Nephron progenitor cell (in vitro differentiated cells): ENCODE results near the gene SART3.

Experiments
- DNase-seq: peaks from one replicate; pipeline ENCODE4 v3.0.0; 2021
- H3K27ac Mint-ChIP-seq: 2 replicates; pipeline ENCODE4 v1.8.0; 2021; ENCODE audit warnings: mild to moderate bottlenecking, moderate library complexity, mixed read lengths
- H3K27me3 Mint-ChIP-seq: 2 replicates; pipeline ENCODE4 v1.8.0; 2021; ENCODE audit warnings: mild to moderate bottlenecking, low read depth, mixed read lengths; ENCODE audit not compliant: poor library complexity
- H3K36me3 Mint-ChIP-seq: 2 replicates; pipeline ENCODE4 v1.8.0; 2021; ENCODE audit warnings: low read depth, mixed read lengths
- H3K4me1 Mint-ChIP-seq: 2 replicates; pipeline ENCODE4 v1.8.0; 2021; ENCODE audit warnings: mixed read lengths
- H3K4me3 Mint-ChIP-seq: 2 replicates; pipeline ENCODE4 v1.8.0; 2021; ENCODE audit warnings: mild to moderate bottlenecking, moderate library complexity, mixed read lengths
- H3K9me3 Mint-ChIP-seq: 2 replicates; pipeline ENCODE4 v1.8.0; 2021; ENCODE audit warnings: mild to moderate bottlenecking, moderate library complexity, mixed read lengths
- CTCF ChIP-seq: fragments of 200-600 bp; sonication (generic); IDR thresholded peaks from 2 replicates; pipeline ENCODE4 v1.5.0; 2021; ENCODE audit warnings: antibody characterized with exemption

Gene SART3

GRCh38 chr12:108484845-108485244, 76.1 kb downstream of the SART3 start:
- TF ChIP-seq CTCF: no peak
- H3K4me1 Mint-ChIP-seq: no peaks in the 10 kb centered on the region

GRCh38 chr12:108484431-108484830, 76.5 kb downstream of the SART3 start:
- Mint-ChIP-seq H3K9me3 (peaks cover 22% of the 10 kb centered on the region), H3K4me3 (no peak overlapping the region), H3K27ac (no peak overlapping the region), H3K27me3 (peaks cover 10% of the 10 kb centered on the region), H3K36me3 (no peaks in the 10 kb centered on the region), H3K4me1 (peaks cover 2% of the 10 kb centered on the region)
- no peak for TF ChIP-seq CTCF
- no peak for DNase-seq

More at GRCh38 chr12:108484845-108485244, 76.1 kb downstream of the SART3 start:
- Mint-ChIP-seq H3K36me3 (no peaks in the 10 kb centered on the region), H3K4me3 (no peak overlapping the region), H3K9me3 (peaks cover 22% of the 10 kb centered on the region), H3K27me3 (peaks cover 10% of the 10 kb centered on the region), H3K27ac (no peak overlapping the region)
- DNase-seq: no peak

- DNase-seq: no peak
- TF ChIP-seq CTCF: no peak
- Mint-ChIP-seq H3K4me1 (peaks cover 12% of the 10 kb centered on the region), H3K36me3 (no peaks in the 10 kb centered on the region), H3K27ac (no peak overlapping the region), H3K4me3 (no peak overlapping the region), H3K27me3 (peaks cover 10% of the 10 kb centered on the region), H3K9me3 (peaks cover 20% of the 10 kb centered on the region)
These were observed 77.5 kb downstream of the SART3 start for GRCh38 chr12:108483213-108484059.

- no peak overlapping the region for H3K27ac Mint-ChIP-seq
- H3K9me3 Mint-ChIP-seq: peaks cover 14% of the 10 kb centered on the region
- H3K27me3 Mint-ChIP-seq: peaks cover 13% of the 10 kb centered on the region
- no peaks in the 10 kb centered on the region for H3K36me3 Mint-ChIP-seq
- H3K4me3 Mint-ChIP-seq: no peak overlapping the region
- DNase-seq: no peak
- TF ChIP-seq CTCF: no peak
- peaks cover 19% of the 10 kb centered on the region for H3K4me1 Mint-ChIP-seq
These were observed 78.2 kb downstream of the SART3 start for GRCh38 chr12:108482717-108483212.

- Mint-ChIP-seq H3K27me3 (peaks cover 9% of the 10 kb centered on the region), H3K4me3 (no peak overlapping the region), H3K36me3 (no peaks in the 10 kb centered on the region), H3K27ac (no peak overlapping the region), H3K9me3 (no peaks in the 10 kb centered on the region), H3K4me1 (peaks cover 29% of the 10 kb centered on the region)
- no peak for TF ChIP-seq CTCF
- no peak for DNase-seq
These were observed 81.5 kb downstream of the SART3 start for GRCh38 chr12:108479364-108480070.
